Kidney (tissue), 14 donors: Measurements from ENCODE around the gene SFXN2. TPM values are rescaled to one million over a fixed set of nuclear protein-coding genes. Genes with fewer than 3 reads are reported as not detected.

ENCODE experiments used
- DNase-seq, 5 donors: peaks; one replicate each; pipeline ENCODE4 v3.0.0-alpha.2; 2013 to 2020
- FAIRE-seq: peaks from 2 replicates; lab custom pipeline; 2012; peaks lifted over from hg19 to GRCh38; lab: Jason Lieb, UNC
- H3K27ac ChIP-seq, 2 donors: one replicate each; pipeline ENCODE4 v1.7.0; 2013; ENCODE audit warnings: low read depth in 2 of 2, low read length in 2 of 2, inconsistent platforms in 1 of 2
- H3K27me3 ChIP-seq: one replicate; pipeline ENCODE4 v1.7.1; 2013; ENCODE audit warnings: low read length, inconsistent platforms; ENCODE audit not compliant: control insufficient read depth, insufficient read depth
- H3K36me3 ChIP-seq, 3 donors: one replicate each; pipeline versions ENCODE4 v1.7.0 to v1.7.1; 2013; ENCODE audit warnings: low read length in 3 of 3, control low read depth in 1 of 3, inconsistent platforms in 1 of 3; ENCODE audit not compliant: insufficient read depth in 3 of 3, control insufficient read depth in 2 of 3
- H3K4me1 ChIP-seq, 3 donors: one replicate each; pipeline versions ENCODE4 v1.7.0 to v1.7.1; 2013; ENCODE audit warnings: low read length in 3 of 3, inconsistent platforms in 1 of 3, low read depth in 1 of 3; ENCODE audit not compliant: control insufficient read depth in 2 of 3, insufficient read depth in 2 of 3
- H3K4me3 ChIP-seq, 3 donors: one replicate each; pipeline versions ENCODE4 v1.7.0 to v1.8.1; 2013; ENCODE audit warnings: low read length in 3 of 3, control low read depth in 1 of 3, inconsistent platforms in 1 of 3
- H3K9ac ChIP-seq, 3 donors: one replicate each; pipeline versions ENCODE4 v1.7.0 to v1.7.1; 2013; ENCODE audit warnings: low read length in 3 of 3, control low read depth in 1 of 3, inconsistent platforms in 1 of 3
- H3K9me3 ChIP-seq, 3 donors: one replicate each; pipeline versions ENCODE4 v1.7.0 to v1.7.1; 2013; ENCODE audit warnings: low read length in 3 of 3, control low read depth in 1 of 3, inconsistent platforms in 1 of 3; ENCODE audit not compliant: control insufficient read depth in 2 of 3, insufficient read depth in 1 of 3
- CTCF ChIP-seq: IDR thresholded peaks from 3 replicates; pipeline ENCODE4 v1.5.1; 2012; ENCODE audit warnings: mild to moderate bottlenecking, moderate library complexity, borderline replicate concordance; ENCODE audit not compliant: insufficient read depth; ENCODE audit errors: extremely low read depth
- intact Hi-C: fragments of 100-400 bp; cut with DNase I; formaldehyde crosslinking; loops from one replicate; pipeline ENCODE4 v1.11.1; 2022
- polyA plus RNA-seq: library from polyadenylated mRNA; stranded (reverse); fragments of 350-450 nt; fragmentation: Illumina TruSeq; extraction: RNeasy Lipid Tissue Mini Kit (QIAGEN cat#74804); gene quantifications from one replicate; pipeline ENCODE4 v1.2.3, GENCODE V29; 2014; ENCODE audit warnings: low read depth, low replicate concordance; ENCODE audit not compliant: insufficient read depth
- total RNA-seq: library from RNA; stranded (reverse); fragmentation: NEBNext Ultra II Directional; extraction: Animal tissue kit (Norgen Biotek cat#: 25700); gene quantifications from one replicate; pipeline ENCODE4 v1.2.1, GENCODE V29; 2021
- donor health status: control.
- donor health status: control.
- donor health status: control.
- donor health status: control.
- donor health status: control.
- donor health status: DM: yes; HTN: yes; CAD: no.
- donor health status: Normal renal cell carcinoma (clear cell type).

The SFXN2 gene
- total and polyA plus RNA-seq, 2 donors from 2014 or later: 17.3 to 72.1 TPM

GRCh38 chr10:102743078-102743587, 28.7 kb downstream of the SFXN2 start:
- peaks cover 0 to 13% (median 0%) of the 10 kb centered on the region in 3 donors for H3K4me1 ChIP-seq
- H3K9me3 ChIP-seq: no peaks in the 10 kb centered on the region
- no peaks in the 10 kb centered on the region for H3K27me3 ChIP-seq
- peak overlapping the region in 1 of 3 donors; percentile 3 for H3K9ac ChIP-seq
- TF ChIP-seq CTCF: no peak
- peak overlapping the region; percentile 36 to 37 (median 37) for H3K4me3 ChIP-seq
- DNase-seq (no peak), FAIRE-seq (no peak)
- H3K27ac ChIP-seq: no peak overlapping the region
- intact Hi-C loops: no loop called here
- H3K36me3 ChIP-seq: no peaks in the 10 kb centered on the region

GRCh38 chr10:102743588-102744373, 29.3 kb downstream of the SFXN2 start, which contains the start of gene WBP1L:
Gene WBP1L (plus strand): TSS chr10:102743948. CDS start chr10:102744054, 106 bp downstream.
- intact Hi-C loops: no loop called here
- Histone ChIP-seq H3K4me1 (peaks cover 0 to 13% (median 0%) of the 10 kb centered on the region in 3 donors), H3K27ac (peak within 1 kb of the TSS; percentile 77 to 84), H3K36me3 (no peaks in the 10 kb centered on the region), H3K9me3 (no peaks in the 10 kb centered on the region), H3K27me3 (no peaks in the 10 kb centered on the region), H3K4me3 (peak within 1 kb of the TSS; percentile 87 to 98 (median 97)), H3K9ac (peak within 1 kb of the TSS; percentile 91 to 98 (median 96))
- FAIRE-seq (peak; percentile 99), DNase-seq (peak; percentile 98 to 100 (median 98))
- no peak for TF ChIP-seq CTCF

- FAIRE-seq: no peak
- intact Hi-C loops: no loop called here
- H3K4me1 ChIP-seq: peaks cover 0 to 13% (median 0%) of the 10 kb centered on the region in 3 donors
Measured at GRCh38 chr10:102744374-102745051, 30.1 kb downstream of the SFXN2 start.

More at GRCh38 chr10:102744374-102745051, 30.1 kb downstream of the SFXN2 start:
- DNase-seq: peak in 4 of 5 donors; percentile 44 to 69 (median 66)
- no peak for TF ChIP-seq CTCF
- peak overlapping the region; percentile 77 to 84 for H3K27ac ChIP-seq
- peak overlapping the region; percentile 91 to 98 (median 96) for H3K9ac ChIP-seq
- H3K36me3 ChIP-seq: no peaks in the 10 kb centered on the region
- no peaks in the 10 kb centered on the region for H3K27me3 ChIP-seq
- H3K4me3 ChIP-seq: peak overlapping the region; percentile 87 to 98 (median 97)
- no peaks in the 10 kb centered on the region for H3K9me3 ChIP-seq
